Measurements from ENCODE around the gene TRIM66. TPM values are rescaled to one million over a fixed set of nuclear protein-coding genes. Genes with fewer than 3 reads are reported as not detected.

The TRIM66 gene
- total and polyA plus RNA-seq, 9 of the 15 experiments (the other 6 are each of a cell fraction or from before 2014, with no cell fraction given), result 1.1 to 7.3 (median 4.9) TPM

DNA sequence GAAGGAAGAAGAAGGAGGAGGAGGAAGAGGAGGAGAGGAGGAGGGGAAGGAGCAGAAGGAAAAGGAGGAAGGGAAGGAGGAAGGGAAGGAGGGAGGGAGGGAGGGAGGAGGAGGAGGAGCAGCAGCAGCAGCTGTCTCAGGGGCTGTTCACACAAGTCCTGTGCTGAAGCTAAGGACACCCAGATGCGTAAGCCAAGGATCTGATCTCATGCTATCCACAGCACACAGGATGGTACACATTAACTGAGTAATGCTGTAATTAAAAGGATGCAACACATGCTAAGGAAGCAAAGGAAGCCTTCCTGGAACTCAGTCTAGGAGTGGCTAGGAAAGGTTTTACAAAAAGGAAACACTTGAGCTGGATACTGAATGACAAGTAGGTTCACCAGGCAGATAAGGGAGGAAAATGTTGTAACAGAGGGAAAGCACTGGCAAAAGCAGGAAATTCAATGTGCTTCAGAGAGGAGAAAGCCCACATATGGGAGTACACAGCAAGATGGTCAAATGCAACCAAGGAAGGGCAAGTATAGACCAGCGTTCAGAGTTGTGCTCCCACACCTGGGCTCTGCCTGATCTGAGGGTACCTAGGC lies 32.0 kb downstream of the TRIM66 start:
- in situ Hi-C loops (cut with MboI), result no loop called here
- Histone ChIP-seq H3K27me3 (ENCODE audit: control insufficient read depth in 2 of 2, insufficient read depth in 2 of 2, low read length in 2 of 2) (no peaks in the 10 kb centered on the region), H3K36me3 (ENCODE audit: control insufficient read depth, insufficient read depth, low read length) (peaks cover 17% of the 10 kb centered on the region; the same call in 2 of the 3 replicates), H3K4me1 (replicated peaks in 1 of 2; ENCODE audit: control insufficient read depth in 2 of 2, insufficient read depth in 2 of 2, low read length in 2 of 2) (no peaks in the 10 kb centered on the region), H4K20me1 (replicated peaks; ENCODE audit: control insufficient read depth, insufficient read depth, low read length) (no peaks in the 10 kb centered on the region), H3K27ac (ENCODE audit: extremely low read depth, low read depth, low read length) (no peak overlapping the region), H2AFZ (ENCODE audit: low read depth, low read length) (no peak overlapping the region), H3K9me1 (ENCODE audit: control insufficient read depth, insufficient read depth, low read length) (no peaks in the 10 kb centered on the region), H3K9me3 (replicated peaks; ENCODE audit: control insufficient read depth, insufficient read depth, low read depth, low read length) (no peaks in the 10 kb centered on the region), H3K79me2 (ENCODE audit: control insufficient read depth, insufficient read depth, low read length) (no peaks in the 10 kb centered on the region), H3K4me3 (no peak overlapping the region), H3K9ac (ENCODE audit: insufficient read depth in 1 of 2, low read depth in 2 of 2, low read length in 2 of 2) (no peak overlapping the region), H3K4me2 (ENCODE audit: insufficient read depth, low read length) (no peak overlapping the region)
- CTCF ChIA-PET (ENCODE audit: low intra/inter-chr PET ratio), result no interaction called here
- 80% methylated on average over 2 of the region's 2 CpGs for WGBS (ENCODE audit: insufficient coverage, low coverage, missing lambda C conversion rate)
- TF ChIP-seq, protein P1, sequence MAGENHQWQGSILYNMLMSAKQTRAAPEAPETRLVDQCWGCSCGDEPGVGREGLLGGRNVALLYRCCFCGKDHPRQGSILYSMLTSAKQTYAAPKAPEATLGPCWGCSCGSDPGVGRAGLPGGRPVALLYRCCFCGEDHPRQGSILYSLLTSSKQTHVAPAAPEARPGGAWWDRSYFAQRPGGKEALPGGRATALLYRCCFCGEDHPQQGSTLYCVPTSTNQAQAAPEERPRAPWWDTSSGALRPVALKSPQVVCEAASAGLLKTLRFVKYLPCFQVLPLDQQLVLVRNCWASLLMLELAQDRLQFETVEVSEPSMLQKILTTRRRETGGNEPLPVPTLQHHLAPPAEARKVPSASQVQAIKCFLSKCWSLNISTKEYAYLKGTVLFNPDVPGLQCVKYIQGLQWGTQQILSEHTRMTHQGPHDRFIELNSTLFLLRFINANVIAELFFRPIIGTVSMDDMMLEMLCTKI (IDR thresholded peaks at IDR 0.05; ENCODE audit: partially characterized antibody), result no peak
- TF ChIP-seq SP2 (IDR thresholded peaks at IDR 0.05; ENCODE audit: extremely low read depth, low read depth, low read length, poor library complexity, severe bottlenecking) (no peak), E2F5 (CRISPR knock-in tag; IDR thresholded peaks at IDR 0.05) (no peak), ZNF12 (CRISPR knock-in tag; IDR thresholded peaks at IDR 0.05) (no peak), NR3C1 (CRISPR knock-in tag; IDR thresholded peaks at IDR 0.05) (no peak), ZNF445 (CRISPR knock-in tag; IDR thresholded peaks at IDR 0.05; ENCODE audit: low read depth) (no peak)
- DNase-seq (ENCODE audit: extremely low read depth in 1 of 4, low spot score in 3 of 4) (no peak), ATAC-seq (no peak), FAIRE-seq (no peak)
- intact Hi-C loops (cut with micrococcal nuclease), result no loop called here
- no TSS peak for BruUV-seq (replicated peaks)
- POLR2A ChIA-PET, result interaction anchor here (0.6 to 1.0 kb wide), 2 partner anchors 14 to 39 kb away, joined by 3 read pairs; no protein-coding TSS in a partner anchor

Measured in K562 (cell line).